ENCODE measurements around the gene ETNPPL.

DNA sequence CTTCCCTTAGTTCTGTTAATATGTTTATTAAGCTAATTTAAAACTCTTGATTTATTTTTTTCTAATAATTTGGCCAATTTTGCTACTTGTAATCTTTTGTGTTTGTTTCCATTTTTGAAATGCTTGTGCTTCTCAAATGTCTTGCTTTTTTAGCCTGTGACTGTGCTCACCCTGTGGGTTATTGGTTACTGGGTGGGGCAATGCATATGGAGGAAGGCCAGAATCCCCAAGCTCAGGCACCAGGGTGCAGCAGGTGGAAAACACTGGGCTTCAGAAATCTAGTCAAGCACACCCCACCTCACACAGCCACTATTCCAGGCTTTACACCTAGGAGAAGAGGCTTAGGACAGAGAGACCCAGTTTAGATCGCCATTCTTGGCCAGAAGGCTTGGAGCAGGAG is 33.1 kb downstream of the ETNPPL start:
- TF ChIP-seq GATA2 (IDR thresholded peaks at IDR 0.05; ENCODE audit: low read depth, low read length): no peak
- no peak for TF ChIP-seq GATA3 (IDR thresholded peaks at IDR 0.05; ENCODE audit: low read depth, low read length)
